Mammary epithelial cell (primary cell): ENCODE measurements around the gene CYSRT1.
"Not testable (repeated sequence)": the region's sequence is repeated elsewhere in the genome, so short reads cannot be mapped to it uniquely, and the experiment has no call there.

Source experiments
- CTCF ChIP-seq, 2 donors: IDR thresholded peaks in 1 of 2; conservative IDR thresholded peaks in 1 of 2; 2 replicates each; pipeline ENCODE4 v1.5.1; 2011 to 2012; ENCODE audit warnings: inconsistent platforms in 2 of 2, low read length in 2 of 2, mild to moderate bottlenecking in 2 of 2, control low read depth in 1 of 2, low read depth in 1 of 2; ENCODE audit not compliant: insufficient read depth in 1 of 2; ENCODE audit errors: extremely low read depth in 1 of 2
- EZH2 ChIP-seq: IDR thresholded peaks from 2 replicates; pipeline ENCODE4 v1.6.1; 2012; ENCODE audit warnings: low read length, inconsistent platforms, borderline replicate concordance

- not testable (repeated sequence) for TF ChIP-seq CTCF (conservative IDR thresholded peaks at IDR 0.05 in 1 of 2, IDR thresholded peaks at IDR 0.05 in 1 of 2; ENCODE audit: extremely low read depth in 1 of 2, insufficient read depth in 1 of 2, low read depth in 1 of 2, low read length in 2 of 2); EZH2
These were observed 18.3 kb downstream of the CYSRT1 start for GRCh38 chr9:137243266-137243625.
